ENCODE measurements around the gene CUL7.

GRCh38 chr6:43016176-43016942, 37.3 kb downstream of the CUL7 start:
- no peak for TF ChIP-seq ELF1 (IDR thresholded peaks at IDR 0.05; ENCODE audit: borderline replicate concordance, low read depth)
- TF ChIP-seq SRF (IDR thresholded peaks at IDR 0.05; ENCODE audit: low read depth): no peak
- TF ChIP-seq EZH2phosphoT487 (IDR thresholded peaks at IDR 0.05; ENCODE audit: borderline replicate concordance): no peak
- no peak for TF ChIP-seq TCF7L2 (IDR thresholded peaks at IDR 0.05; ENCODE audit: borderline replicate concordance, extremely low read depth, insufficient read depth, insufficient read length)
- TF ChIP-seq, protein P1, sequence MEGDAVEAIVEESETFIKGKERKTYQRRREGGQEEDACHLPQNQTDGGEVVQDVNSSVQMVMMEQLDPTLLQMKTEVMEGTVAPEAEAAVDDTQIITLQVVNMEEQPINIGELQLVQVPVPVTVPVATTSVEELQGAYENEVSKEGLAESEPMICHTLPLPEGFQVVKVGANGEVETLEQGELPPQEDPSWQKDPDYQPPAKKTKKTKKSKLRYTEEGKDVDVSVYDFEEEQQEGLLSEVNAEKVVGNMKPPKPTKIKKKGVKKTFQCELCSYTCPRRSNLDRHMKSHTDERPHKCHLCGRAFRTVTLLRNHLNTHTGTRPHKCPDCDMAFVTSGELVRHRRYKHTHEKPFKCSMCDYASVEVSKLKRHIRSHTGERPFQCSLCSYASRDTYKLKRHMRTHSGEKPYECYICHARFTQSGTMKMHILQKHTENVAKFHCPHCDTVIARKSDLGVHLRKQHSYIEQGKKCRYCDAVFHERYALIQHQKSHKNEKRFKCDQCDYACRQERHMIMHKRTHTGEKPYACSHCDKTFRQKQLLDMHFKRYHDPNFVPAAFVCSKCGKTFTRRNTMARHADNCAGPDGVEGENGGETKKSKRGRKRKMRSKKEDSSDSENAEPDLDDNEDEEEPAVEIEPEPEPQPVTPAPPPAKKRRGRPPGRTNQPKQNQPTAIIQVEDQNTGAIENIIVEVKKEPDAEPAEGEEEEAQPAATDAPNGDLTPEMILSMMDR (IDR thresholded peaks at IDR 0.05 in 2 of 3, conservative IDR thresholded peaks at IDR 0.05 in 1 of 3; ENCODE audit: borderline replicate concordance in 1 of 3, insufficient read depth in 1 of 3, low read depth in 2 of 3, low read length in 2 of 3): no peak
- TF ChIP-seq ZBTB33 (IDR thresholded peaks at IDR 0.05; ENCODE audit: extremely low read depth, insufficient replicate concordance, low read length): no peak
- TF ChIP-seq ZFX (IDR thresholded peaks at IDR 0.05): no peak
- TF ChIP-seq, protein P2, sequence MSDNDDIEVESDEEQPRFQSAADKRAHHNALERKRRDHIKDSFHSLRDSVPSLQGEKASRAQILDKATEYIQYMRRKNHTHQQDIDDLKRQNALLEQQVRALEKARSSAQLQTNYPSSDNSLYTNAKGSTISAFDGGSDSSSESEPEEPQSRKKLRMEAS (IDR thresholded peaks at IDR 0.05): no peak
- no peak for TF ChIP-seq POLR2A (IDR thresholded peaks at IDR 0.05; ENCODE audit: borderline replicate concordance, extremely low read depth, insufficient read depth, insufficient read length)

Data from HCT116 (cell line).